Muscle layer of duodenum (tissue), 2 donors: ENCODE data around the gene NBL1.

Experiments used
- H3K27ac ChIP-seq: one replicate; pipeline ENCODE4 v1.7.0; 2013; ENCODE audit warnings: mild to moderate bottlenecking, low read length
- H3K27me3 ChIP-seq: one replicate; pipeline ENCODE4 v1.7.0; 2013; ENCODE audit warnings: low read depth, mild to moderate bottlenecking, control low read depth, low read length
- H3K36me3 ChIP-seq, 2 donors: one replicate each; pipeline ENCODE4 v1.7.0; 2013; ENCODE audit warnings: low read length in 2 of 2, control low read depth in 1 of 2, mild to moderate bottlenecking in 1 of 2; ENCODE audit not compliant: insufficient read depth in 2 of 2, control insufficient read depth in 1 of 2
- H3K4me1 ChIP-seq, 2 donors: one replicate each; pipeline ENCODE4 v1.7.0; 2013; ENCODE audit warnings: low read length in 2 of 2, mild to moderate bottlenecking in 2 of 2, control low read depth in 1 of 2, moderate library complexity in 1 of 2; ENCODE audit not compliant: insufficient read depth in 2 of 2, control insufficient read depth in 1 of 2
- H3K4me3 ChIP-seq, 2 donors: one replicate each; pipeline ENCODE4 v1.7.0; 2013; ENCODE audit warnings: low read length in 2 of 2, low read depth in 1 of 2, mild to moderate bottlenecking in 1 of 2
- H3K9me3 ChIP-seq, 2 donors: one replicate each; pipeline ENCODE4 v1.7.0; 2013; ENCODE audit warnings: low read length in 2 of 2, control low read depth in 1 of 2, mild to moderate bottlenecking in 1 of 2; ENCODE audit not compliant: control insufficient read depth in 1 of 2
- donor health status: healthy.

Gene NBL1

DNA sequence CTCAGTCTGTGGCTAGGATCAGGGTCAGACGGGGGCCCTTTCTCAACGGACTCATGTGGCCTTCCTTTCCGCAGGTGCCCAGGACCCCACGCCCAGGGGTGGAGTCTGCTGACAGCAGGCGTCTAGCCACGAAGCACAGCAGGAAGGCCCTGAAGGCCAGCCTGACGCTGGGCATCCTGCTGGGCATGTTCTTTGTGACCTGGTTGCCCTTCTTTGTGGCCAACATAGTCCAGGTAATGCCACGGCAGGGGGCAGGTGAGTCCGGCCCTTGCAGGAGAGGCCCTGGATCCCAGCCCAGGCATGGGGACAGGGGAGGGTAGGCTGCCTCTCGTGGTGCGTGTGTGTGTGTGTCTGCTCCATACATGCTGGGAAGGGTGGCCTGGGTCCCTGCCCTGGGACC lies 34.4 kb downstream of the NBL1 start:
- Histone ChIP-seq H3K27ac (no peak overlapping the region), H3K4me1 (peaks cover 0 to 3% of the 10 kb centered on the region in 2 donors), H3K4me3 (no peak overlapping the region), H3K36me3 (peaks cover 0 to 14% of the 10 kb centered on the region in 2 donors), H3K9me3 (no peaks in the 10 kb centered on the region), H3K27me3 (no peaks in the 10 kb centered on the region)

DNA sequence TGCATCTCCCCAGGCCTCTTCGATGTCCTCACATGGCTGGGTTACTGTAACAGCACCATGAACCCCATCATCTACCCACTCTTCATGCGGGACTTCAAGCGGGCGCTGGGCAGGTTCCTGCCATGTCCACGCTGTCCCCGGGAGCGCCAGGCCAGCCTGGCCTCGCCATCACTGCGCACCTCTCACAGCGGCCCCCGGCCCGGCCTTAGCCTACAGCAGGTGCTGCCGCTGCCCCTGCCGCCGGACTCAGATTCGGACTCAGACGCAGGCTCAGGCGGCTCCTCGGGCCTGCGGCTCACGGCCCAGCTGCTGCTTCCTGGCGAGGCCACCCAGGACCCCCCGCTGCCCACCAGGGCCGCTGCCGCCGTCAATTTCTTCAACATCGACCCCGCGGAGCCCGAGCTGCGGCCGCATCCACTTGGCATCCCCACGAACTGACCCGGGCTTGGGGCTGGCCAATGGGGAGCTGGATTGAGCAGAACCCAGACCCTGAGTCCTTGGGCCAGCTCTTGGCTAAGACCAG lies 34.9 kb downstream of the NBL1 start:
- Histone ChIP-seq H3K27me3 (no peaks in the 10 kb centered on the region), H3K4me1 (peaks cover 0 to 3% of the 10 kb centered on the region in 2 donors), H3K4me3 (no peak overlapping the region), H3K9me3 (no peaks in the 10 kb centered on the region), H3K27ac (no peak overlapping the region), H3K36me3 (peaks cover 0 to 14% of the 10 kb centered on the region in 2 donors)

DNA sequence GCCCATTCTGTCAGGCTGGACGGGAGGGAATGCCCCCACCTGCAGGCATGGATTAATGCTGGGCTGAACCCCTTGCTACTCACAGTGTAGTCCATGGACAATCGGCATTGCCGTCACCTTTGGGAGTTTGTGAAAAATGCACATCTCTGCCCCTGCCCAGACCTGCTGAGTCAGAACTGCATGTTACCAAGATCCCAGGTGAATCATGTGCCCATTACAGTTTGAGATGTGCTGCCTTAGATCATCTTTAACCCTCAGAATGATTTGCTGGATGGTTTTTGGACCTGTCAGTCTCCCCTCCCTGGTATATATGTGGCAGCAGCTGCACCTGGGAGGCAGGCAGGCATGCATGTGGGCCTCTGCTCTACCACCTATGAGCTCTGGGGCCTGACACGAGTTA lies 35.6 kb downstream of the NBL1 start:
- H3K27ac ChIP-seq = no peak overlapping the region

DNA sequence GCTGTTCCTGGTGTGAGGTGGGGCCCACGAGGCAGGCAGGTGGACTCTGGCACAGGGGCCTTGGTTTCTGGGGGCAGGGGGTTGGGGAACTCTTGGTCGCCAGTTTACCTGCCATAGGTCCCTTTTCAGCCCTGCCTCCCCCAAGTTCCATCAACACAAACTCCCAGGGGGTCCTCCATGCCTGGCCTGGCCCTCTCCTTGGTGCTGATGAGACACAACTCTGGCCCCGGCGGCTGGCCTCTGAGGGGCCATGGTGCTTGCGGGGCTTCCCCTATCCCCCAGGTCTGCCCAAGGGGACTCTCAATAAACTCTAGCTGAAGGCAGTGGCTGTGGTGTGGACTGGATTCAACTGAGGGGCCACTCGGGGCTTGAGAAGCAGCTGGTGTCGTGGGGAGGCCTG lies 36.5 kb downstream of the NBL1 start:
- H3K4me1 ChIP-seq = peaks cover 0 to 3% of the 10 kb centered on the region in 2 donors
- no peak overlapping the region for H3K27ac ChIP-seq
- no peak overlapping the region for H3K4me3 ChIP-seq
- H3K27me3 ChIP-seq = no peaks in the 10 kb centered on the region
- H3K36me3 ChIP-seq = peaks cover 4 to 20% of the 10 kb centered on the region in 2 donors
- H3K9me3 ChIP-seq = no peaks in the 10 kb centered on the region

More for the DNA sequence above, 35.6 kb downstream of the NBL1 start:
- Histone ChIP-seq H3K9me3 (no peaks in the 10 kb centered on the region), H3K4me1 (peaks cover 0 to 3% of the 10 kb centered on the region in 2 donors), H3K4me3 (no peak overlapping the region), H3K27me3 (no peaks in the 10 kb centered on the region), H3K36me3 (peaks cover 4 to 19% of the 10 kb centered on the region in 2 donors)

DNA sequence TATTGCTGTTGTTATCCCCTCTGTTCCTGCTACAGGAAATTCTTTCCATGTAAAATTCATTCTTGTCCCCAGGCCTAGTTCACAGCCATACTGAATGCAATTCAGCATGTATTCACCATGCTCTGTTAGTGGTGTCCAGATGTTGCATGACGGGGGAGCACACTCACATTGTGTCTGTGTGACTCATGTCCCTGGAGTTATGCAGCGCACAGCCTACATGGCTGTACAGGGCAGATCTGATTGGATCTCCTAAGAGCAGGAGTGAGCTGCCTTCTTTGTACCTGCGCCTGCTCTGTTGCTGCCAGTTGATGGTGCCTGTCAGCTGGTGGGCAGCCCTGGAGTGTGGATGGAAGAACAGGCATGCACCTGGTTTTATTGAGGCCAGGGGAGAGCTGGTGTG lies 38.1 kb downstream of the NBL1 start:
- H3K4me3 ChIP-seq = no peak overlapping the region
- peaks cover 0 to under 1% of the 10 kb centered on the region in 2 donors for H3K9me3 ChIP-seq
- no peaks in the 10 kb centered on the region for H3K4me1 ChIP-seq
- no peak overlapping the region for H3K27ac ChIP-seq
- H3K36me3 ChIP-seq = peaks cover 4 to 23% of the 10 kb centered on the region in 2 donors
- no peaks in the 10 kb centered on the region for H3K27me3 ChIP-seq

DNA sequence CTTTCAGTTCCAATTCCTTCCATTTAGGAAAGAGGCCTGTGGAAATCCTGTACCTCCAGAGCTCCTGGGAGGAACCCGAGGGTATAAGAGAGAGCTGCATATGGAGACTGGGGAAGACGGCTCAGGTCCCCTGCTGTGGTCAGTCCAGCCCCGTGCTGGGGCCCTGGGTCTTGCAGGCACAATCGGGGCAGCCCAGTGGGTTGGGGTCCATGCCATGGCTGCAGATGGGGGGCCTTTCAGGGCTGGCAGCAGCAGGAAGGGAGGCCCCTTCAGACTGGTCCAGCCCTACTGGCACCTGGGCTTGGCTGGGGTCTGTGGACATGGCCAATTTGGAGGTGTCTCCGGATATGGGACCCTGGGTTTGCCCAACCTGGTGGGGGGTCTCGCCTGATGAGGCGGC lies 38.8 kb downstream of the NBL1 start:
- Histone ChIP-seq H3K27ac (no peak overlapping the region), H3K36me3 (peaks cover 4 to 30% of the 10 kb centered on the region in 2 donors), H3K9me3 (peaks cover 0 to 5% of the 10 kb centered on the region in 2 donors), H3K4me3 (no peak overlapping the region), H3K4me1 (no peaks in the 10 kb centered on the region), H3K27me3 (no peaks in the 10 kb centered on the region)

DNA sequence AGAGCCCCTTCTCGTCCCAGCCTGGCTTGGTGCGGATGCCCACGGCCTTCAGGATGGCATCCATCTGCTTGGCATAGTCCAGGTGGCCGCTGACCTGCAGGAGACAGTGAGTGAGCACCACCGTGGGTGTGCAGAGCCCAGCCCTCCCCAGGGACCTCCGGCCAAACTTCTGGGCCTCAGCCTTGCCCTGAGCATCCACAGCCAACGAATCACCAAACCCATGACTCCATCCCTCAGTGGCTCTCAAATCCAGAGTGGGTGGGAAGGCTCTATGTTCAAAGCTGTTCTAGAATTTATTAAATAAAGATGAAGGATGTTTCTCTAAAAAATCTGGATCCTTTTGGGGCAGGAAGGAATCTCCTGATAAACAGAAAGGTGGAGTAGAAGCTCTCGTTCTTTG lies 39.2 kb downstream of the NBL1 start:
- H3K4me3 ChIP-seq = no peak overlapping the region
- H3K27me3 ChIP-seq = no peaks in the 10 kb centered on the region
- peaks cover 4 to 33% of the 10 kb centered on the region in 2 donors for H3K36me3 ChIP-seq
- no peaks in the 10 kb centered on the region for H3K4me1 ChIP-seq
- peaks cover 0 to 5% of the 10 kb centered on the region in 2 donors for H3K9me3 ChIP-seq
- no peak overlapping the region for H3K27ac ChIP-seq

DNA sequence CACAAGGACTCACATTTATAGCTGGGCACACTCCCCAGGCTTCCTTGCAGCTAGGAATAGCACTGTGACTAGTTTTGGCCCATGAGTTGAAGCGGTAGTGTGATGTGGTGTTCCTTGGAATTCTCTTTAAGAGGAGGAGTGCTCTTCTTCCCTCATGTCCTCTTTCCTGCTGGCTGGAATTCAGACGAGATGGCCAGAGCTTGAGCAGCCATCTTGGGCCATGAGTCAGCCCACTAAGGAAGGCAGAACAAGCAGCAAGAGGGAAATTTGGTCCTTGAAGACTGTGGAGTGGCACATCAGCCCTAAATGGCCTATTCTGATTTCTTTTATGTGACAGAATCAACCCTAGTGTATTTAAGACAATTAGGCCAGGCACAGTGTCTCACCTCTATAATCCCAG lies 40.6 kb downstream of the NBL1 start:
- no peak overlapping the region for H3K4me3 ChIP-seq
- H3K27me3 ChIP-seq = no peaks in the 10 kb centered on the region
- peaks cover 4 to 33% of the 10 kb centered on the region in 2 donors for H3K36me3 ChIP-seq
- no peak overlapping the region for H3K27ac ChIP-seq
- H3K9me3 ChIP-seq = peaks cover 0 to 5% of the 10 kb centered on the region in 2 donors
- no peaks in the 10 kb centered on the region for H3K4me1 ChIP-seq

DNA sequence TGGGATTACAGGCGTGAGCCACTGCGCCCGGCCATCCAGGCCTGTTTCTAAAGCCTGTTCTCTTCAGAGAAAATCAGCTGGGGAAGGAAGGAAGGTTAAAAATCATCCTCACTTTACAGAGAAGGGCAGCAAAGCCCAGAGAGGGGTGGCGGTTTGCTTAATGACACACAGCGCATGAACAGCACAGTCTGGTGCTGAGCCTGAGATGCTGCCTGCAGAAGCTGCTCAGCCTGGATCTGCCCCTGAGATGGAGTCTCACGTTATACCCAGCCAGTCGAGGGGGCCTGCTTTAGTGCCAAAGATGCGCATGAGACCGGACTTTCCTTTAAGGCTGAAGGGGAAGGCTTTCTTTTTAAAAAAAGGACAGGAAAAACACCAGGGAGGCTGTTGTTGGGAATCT lies 41.9 kb downstream of the NBL1 start:
- peaks cover 0 to 7% of the 10 kb centered on the region in 2 donors for H3K9me3 ChIP-seq
- peaks cover 4 to 42% of the 10 kb centered on the region in 2 donors for H3K36me3 ChIP-seq
- H3K27ac ChIP-seq = no peak overlapping the region
- no peaks in the 10 kb centered on the region for H3K27me3 ChIP-seq
- H3K4me1 ChIP-seq = no peaks in the 10 kb centered on the region
- H3K4me3 ChIP-seq = no peak overlapping the region

DNA sequence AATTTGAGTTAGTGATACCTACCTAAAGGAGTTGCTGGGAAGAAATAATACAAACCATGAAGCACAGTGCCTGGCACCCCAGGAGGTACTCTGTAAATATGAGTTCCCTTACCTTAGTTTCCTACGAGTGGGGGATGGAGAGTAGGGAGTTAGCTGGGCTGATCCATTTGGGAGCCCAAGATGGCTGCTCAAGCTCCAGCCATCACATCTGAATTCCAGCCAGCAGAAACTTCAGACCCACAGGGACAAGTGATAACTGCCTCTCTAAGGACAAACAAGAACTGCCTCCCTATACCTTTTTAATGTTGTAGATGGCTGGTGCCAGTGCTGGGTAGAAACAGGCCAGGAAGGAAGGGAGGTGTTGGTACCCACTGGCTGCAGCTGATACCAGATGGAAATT lies 43.3 kb downstream of the NBL1 start:
- no peaks in the 10 kb centered on the region for H3K4me1 ChIP-seq
- H3K27me3 ChIP-seq = no peaks in the 10 kb centered on the region
- peaks cover 0 to 7% of the 10 kb centered on the region in 2 donors for H3K9me3 ChIP-seq
- peaks cover 4 to 47% of the 10 kb centered on the region in 2 donors for H3K36me3 ChIP-seq
- no peak overlapping the region for H3K27ac ChIP-seq
- no peak overlapping the region for H3K4me3 ChIP-seq

DNA sequence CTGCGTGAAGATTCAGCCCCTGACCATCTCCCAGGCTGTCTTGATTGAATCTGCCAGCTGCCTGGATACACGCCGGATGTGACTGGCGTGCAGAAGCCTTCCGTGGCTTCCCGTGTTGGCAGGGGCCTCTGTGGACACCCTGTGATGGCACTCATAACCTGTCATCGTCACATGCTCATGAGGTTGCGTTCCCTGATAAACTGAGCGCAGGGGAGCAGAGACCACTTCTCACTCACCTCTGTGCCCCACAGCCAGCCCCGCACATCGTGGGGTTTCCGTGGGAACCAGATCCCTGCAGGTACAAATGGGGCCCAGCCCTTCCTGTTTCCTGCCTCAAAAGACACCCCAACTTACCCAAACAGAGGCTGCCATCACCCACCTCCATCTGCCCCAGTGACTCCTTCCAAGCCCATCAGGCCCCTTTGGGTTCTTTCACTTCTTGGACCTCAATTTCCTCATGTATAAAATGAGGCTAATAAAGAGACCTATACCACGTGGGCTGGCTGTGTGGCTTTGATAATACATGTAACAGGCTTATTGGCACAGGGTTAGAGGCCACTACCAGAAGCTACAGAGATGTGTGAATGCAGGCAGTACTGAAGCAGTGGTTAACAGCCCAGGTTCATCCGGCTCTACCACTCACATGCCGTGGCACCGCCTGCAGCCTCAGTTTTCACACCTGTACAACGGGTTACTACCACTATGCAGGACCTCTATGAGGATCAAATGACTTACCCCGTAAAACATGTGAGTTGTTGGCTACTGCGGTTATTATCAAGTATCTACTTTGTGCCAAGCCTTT lies 44.1 kb downstream of the NBL1 start:
- peaks cover 0 to 7% of the 10 kb centered on the region in 2 donors for H3K9me3 ChIP-seq
- no peaks in the 10 kb centered on the region for H3K27me3 ChIP-seq
- no peaks in the 10 kb centered on the region for H3K4me1 ChIP-seq
- no peak overlapping the region for H3K27ac ChIP-seq
- no peak overlapping the region for H3K4me3 ChIP-seq
- H3K36me3 ChIP-seq = peaks cover 4 to 39% of the 10 kb centered on the region in 2 donors
